Neutrophil (primary cell): ENCODE data around the gene TSPAN14.

Source experiments
- H3K27ac ChIP-seq: fragments of 200-600 bp; sonication (generic); 2 replicates; pipeline ENCODE4 v1.5.1; 2016; ENCODE audit warnings: mild to moderate bottlenecking, moderate library complexity
- H3K27me3 ChIP-seq: fragments of 200-600 bp; sonication (generic); 2 replicates; pipeline ENCODE4 v1.6.0; 2016; ENCODE audit warnings: mild to moderate bottlenecking
- H3K36me3 ChIP-seq: fragments of 200-600 bp; sonication (generic); 2 replicates; pipeline ENCODE4 v1.5.1; 2017
- H3K4me1 ChIP-seq, 2 experiments: fragments of 200-600 bp in 1 of 2; sonication (generic) in 1 of 2; 1 replicate in 1 of 2; 2 replicates in 1 of 2; pipeline versions ENCODE4 v1.5.1 to v1.6.1; 2013 to 2016; ENCODE audit warnings: low read depth in 1 of 2, low read length in 1 of 2, mild to moderate bottlenecking in 1 of 2, moderate library complexity in 1 of 2; ENCODE audit not compliant: control insufficient read depth in 1 of 2, insufficient read depth in 1 of 2
- H3K4me3 ChIP-seq, 2 experiments: fragments of 200-600 bp in 1 of 2; sonication (generic) in 1 of 2; 1 replicate in 1 of 2; 2 replicates in 1 of 2; pipeline ENCODE4 v1.5.1; 2013 to 2016; ENCODE audit warnings: low read depth in 1 of 2, low read length in 1 of 2, mild to moderate bottlenecking in 1 of 2, moderate library complexity in 1 of 2
- H3K9me3 ChIP-seq: fragments of 200-600 bp; sonication (generic); 2 replicates; pipeline ENCODE4 v1.5.1; 2016
- TF ChIP-seq, protein P1 (sequence below): fragments of 200-600 bp; sonication (generic); IDR thresholded peaks from 2 replicates; pipeline ENCODE4 v1.5.1; 2016; ENCODE audit warnings: antibody characterized with exemption

Gene TSPAN14

DNA sequence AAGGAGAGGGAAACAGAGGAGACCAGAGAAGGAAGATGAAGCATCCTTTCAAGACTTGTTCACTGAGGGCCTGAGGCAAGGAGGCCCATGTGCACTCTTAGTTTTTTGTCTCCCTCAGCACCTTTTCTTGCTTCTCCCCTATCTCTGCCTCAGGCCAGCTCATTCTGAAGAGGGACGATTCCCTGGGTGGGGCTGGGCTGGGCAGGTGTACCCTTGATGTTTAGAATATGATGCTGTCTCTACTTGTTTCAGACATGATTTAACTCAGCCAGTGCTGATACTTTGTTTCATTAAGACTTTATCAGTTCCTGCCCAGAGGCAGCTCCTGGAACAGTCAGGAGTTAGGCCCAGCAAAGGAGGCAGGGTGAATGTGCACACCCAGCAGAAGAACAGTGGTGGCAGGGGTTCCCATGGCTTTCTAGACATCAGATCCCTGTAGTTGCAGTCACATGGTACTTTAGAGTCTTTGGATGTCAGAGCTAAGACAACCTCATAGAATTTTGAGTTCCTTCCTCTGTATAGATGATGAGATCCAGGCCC is 42.4 kb upstream of the TSPAN14 start:
- no peak overlapping the region for H3K27ac ChIP-seq
- H3K4me1 ChIP-seq, result peaks cover 13 to 14% of the 10 kb centered on the region in 2 experiments
- H3K4me3 ChIP-seq, result no peak overlapping the region
- peaks cover 42% of the 10 kb centered on the region for H3K27me3 ChIP-seq
- no peaks in the 10 kb centered on the region for H3K9me3 ChIP-seq
- TF ChIP-seq, protein P1, sequence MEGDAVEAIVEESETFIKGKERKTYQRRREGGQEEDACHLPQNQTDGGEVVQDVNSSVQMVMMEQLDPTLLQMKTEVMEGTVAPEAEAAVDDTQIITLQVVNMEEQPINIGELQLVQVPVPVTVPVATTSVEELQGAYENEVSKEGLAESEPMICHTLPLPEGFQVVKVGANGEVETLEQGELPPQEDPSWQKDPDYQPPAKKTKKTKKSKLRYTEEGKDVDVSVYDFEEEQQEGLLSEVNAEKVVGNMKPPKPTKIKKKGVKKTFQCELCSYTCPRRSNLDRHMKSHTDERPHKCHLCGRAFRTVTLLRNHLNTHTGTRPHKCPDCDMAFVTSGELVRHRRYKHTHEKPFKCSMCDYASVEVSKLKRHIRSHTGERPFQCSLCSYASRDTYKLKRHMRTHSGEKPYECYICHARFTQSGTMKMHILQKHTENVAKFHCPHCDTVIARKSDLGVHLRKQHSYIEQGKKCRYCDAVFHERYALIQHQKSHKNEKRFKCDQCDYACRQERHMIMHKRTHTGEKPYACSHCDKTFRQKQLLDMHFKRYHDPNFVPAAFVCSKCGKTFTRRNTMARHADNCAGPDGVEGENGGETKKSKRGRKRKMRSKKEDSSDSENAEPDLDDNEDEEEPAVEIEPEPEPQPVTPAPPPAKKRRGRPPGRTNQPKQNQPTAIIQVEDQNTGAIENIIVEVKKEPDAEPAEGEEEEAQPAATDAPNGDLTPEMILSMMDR, result no peak
- no peaks in the 10 kb centered on the region for H3K36me3 ChIP-seq

DNA sequence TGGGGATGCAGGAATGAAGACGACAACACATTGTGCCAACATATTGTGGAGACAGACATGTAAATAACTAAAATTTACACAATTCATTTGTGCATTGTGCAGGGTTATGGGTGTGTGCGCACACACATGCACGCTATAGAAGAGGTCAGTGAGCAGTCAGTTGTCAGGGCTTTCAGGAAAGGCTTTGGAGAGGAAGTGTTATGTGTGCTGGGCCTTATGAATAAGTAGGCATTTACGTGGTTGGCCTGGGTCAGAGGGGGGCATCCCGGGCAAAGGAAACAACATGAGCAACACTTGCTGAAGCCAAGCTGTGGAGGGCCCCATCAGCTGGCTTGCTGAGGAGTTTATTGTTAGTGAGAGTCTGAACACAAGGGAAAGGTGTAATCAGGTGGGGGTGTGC is 41.6 kb upstream of the TSPAN14 start:
- Histone ChIP-seq H3K9me3 (no peaks in the 10 kb centered on the region), H3K27ac (no peak overlapping the region), H3K4me3 (no peak overlapping the region), H3K36me3 (no peaks in the 10 kb centered on the region), H3K27me3 (peaks cover 35% of the 10 kb centered on the region), H3K4me1 (peaks cover 13 to 14% of the 10 kb centered on the region in 2 experiments)
- TF ChIP-seq, protein P1, result no peak

GRCh38 chr10:80413271-80413996 is 40.7 kb upstream of the TSPAN14 start:
- Histone ChIP-seq H3K27ac (no peak overlapping the region), H3K36me3 (no peaks in the 10 kb centered on the region), H3K9me3 (no peaks in the 10 kb centered on the region), H3K27me3 (peaks cover 26% of the 10 kb centered on the region), H3K4me1 (peaks cover 6 to 8% of the 10 kb centered on the region in 2 experiments), H3K4me3 (no peak overlapping the region)
- TF ChIP-seq, protein P1, result no peak

DNA sequence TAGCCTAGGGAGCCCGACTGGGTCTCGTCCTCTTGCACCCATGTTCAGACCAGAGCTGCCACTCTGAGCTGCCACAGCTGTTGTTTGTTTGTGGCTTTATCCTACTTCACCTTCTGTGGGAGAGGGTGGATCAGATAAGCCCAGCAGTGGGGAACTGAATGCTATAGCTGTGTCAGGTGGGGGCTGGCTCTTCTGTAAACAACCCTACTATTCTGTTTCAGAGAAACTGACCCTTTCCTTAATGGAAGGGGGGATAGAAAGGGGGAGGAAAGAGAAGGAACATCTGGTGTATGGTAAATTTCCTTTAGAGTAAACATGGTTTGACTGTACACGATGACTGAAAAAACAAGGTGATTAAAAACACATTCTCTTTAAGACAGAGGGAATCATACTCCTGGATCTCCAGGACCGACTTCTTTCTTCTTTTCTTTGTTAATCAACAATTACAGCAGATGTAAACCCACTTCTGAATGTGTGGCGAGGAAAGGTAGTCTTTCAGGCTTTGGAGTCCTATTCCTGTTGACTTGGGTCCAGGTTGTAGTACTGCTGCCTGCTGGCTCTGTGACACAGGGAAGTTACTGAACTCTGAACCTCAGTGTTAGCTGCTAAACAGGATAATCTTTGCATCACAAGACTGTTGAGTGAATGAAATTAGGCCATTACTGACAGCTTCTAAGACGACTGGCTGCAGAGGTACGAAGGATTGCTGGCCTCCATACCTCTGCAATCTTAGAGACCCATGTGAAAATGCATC is 39.8 kb upstream of the TSPAN14 start:
- H3K4me1 ChIP-seq, result no peaks in the 10 kb centered on the region
- TF ChIP-seq, protein P1, result no peak
- H3K27me3 ChIP-seq, result peaks cover 17% of the 10 kb centered on the region
- H3K4me3 ChIP-seq, result no peak overlapping the region
- no peaks in the 10 kb centered on the region for H3K36me3 ChIP-seq
- no peak overlapping the region for H3K27ac ChIP-seq
- no peaks in the 10 kb centered on the region for H3K9me3 ChIP-seq

- no peak overlapping the region for H3K27ac ChIP-seq
- H3K27me3 ChIP-seq, result peaks cover under 1% of the 10 kb centered on the region
- no peaks in the 10 kb centered on the region for H3K9me3 ChIP-seq
- TF ChIP-seq, protein P1, result no peak
- no peaks in the 10 kb centered on the region for H3K4me1 ChIP-seq
- H3K4me3 ChIP-seq, result no peak overlapping the region
- H3K36me3 ChIP-seq, result no peaks in the 10 kb centered on the region
Measured at GRCh38 chr10:80415734-80416478, 38.2 kb upstream of the TSPAN14 start.
